Activated CD8-positive, alpha-beta memory T cell treated with anti-CD3 and anti-CD28 coated beads, Interleukin-2, amount 10 ng/mL, durations not matched to agents 7 days and 5 days (primary cell): ENCODE measurements around the gene ZNF335. TPM values are rescaled to one million over a fixed set of nuclear protein-coding genes. Genes with fewer than 3 reads are reported as not detected.

Experiments used
- ATAC-seq: fragments of 150-1000 bp; cut with Tn5 transposase; one replicate; pipeline ENCODE4 v1.10.0; 2021; ENCODE audit warnings: moderate library complexity
- CTCF ChIA-PET: fragments of 350-600 bp; sonication (Branson Sonifier 250); formaldehyde crosslinking; loops from one replicate; lab custom pipeline; 2021; ENCODE audit warnings: antibody characterized with exemption; lab: Charles Lee
- DNase-seq: peaks from one replicate; pipeline ENCODE4 v3.0.0-alpha.2; 2020
- H3K27ac Mint-ChIP-seq: one replicate; pipeline ENCODE4 v1.8.0; 2021; ENCODE audit warnings: mild to moderate bottlenecking, mixed read lengths
- H3K27me3 Mint-ChIP-seq: one replicate; pipeline ENCODE4 v1.8.0; 2021; ENCODE audit warnings: mixed read lengths
- H3K36me3 Mint-ChIP-seq: one replicate; pipeline ENCODE4 v1.8.0; 2021; ENCODE audit warnings: mild to moderate bottlenecking, mixed read lengths
- H3K4me1 Mint-ChIP-seq: one replicate; pipeline ENCODE4 v1.8.0; 2021; ENCODE audit warnings: mixed read lengths
- H3K4me3 Mint-ChIP-seq: one replicate; pipeline ENCODE4 v1.8.0; 2021; ENCODE audit warnings: mild to moderate bottlenecking, moderate library complexity, mixed read lengths
- H3K9me3 Mint-ChIP-seq: one replicate; pipeline ENCODE4 v1.8.0; 2022; ENCODE audit warnings: low read depth, mixed read lengths
- total RNA-seq, 2 experiments: library from RNA; stranded (reverse); gene quantifications; one replicate each; pipeline ENCODE4 v1.2.3, GENCODE V29; 2021

Gene ZNF335
- total RNA-seq, 2 experiments from 2014 or later = 39.4 to 40.6 TPM

GRCh38 chr20:45951925-45952834 is 19.8 kb downstream of the ZNF335 start:
- CTCF ChIA-PET = interaction anchor here (0.7 to 4.0 kb wide), 4 partner anchors 11 to 128 kb away, joined by 3 to 19 read pairs (median 4); no protein-coding TSS in a partner anchor
- no peaks in the 10 kb centered on the region for H3K27me3 Mint-ChIP-seq
- peaks cover under 1% of the 10 kb centered on the region for H3K4me1 Mint-ChIP-seq
- H3K4me3 Mint-ChIP-seq = no peak overlapping the region
- peaks cover 25% of the 10 kb centered on the region for H3K36me3 Mint-ChIP-seq
- DNase-seq (no peak), ATAC-seq (no peak)
- no peaks in the 10 kb centered on the region for H3K9me3 Mint-ChIP-seq
- no peak overlapping the region for H3K27ac Mint-ChIP-seq

- CTCF ChIA-PET = interaction anchor here (0.7 to 3.9 kb wide), 4 partner anchors 12 to 20 kb away, joined by 3 to 10 read pairs (median 3); no protein-coding TSS in a partner anchor
- H3K27ac Mint-ChIP-seq = no peak overlapping the region
- peaks cover 19% of the 10 kb centered on the region for H3K4me1 Mint-ChIP-seq
- H3K4me3 Mint-ChIP-seq = no peak overlapping the region
- DNase-seq = no peak
- H3K36me3 Mint-ChIP-seq = peaks cover 35% of the 10 kb centered on the region
- H3K27me3 Mint-ChIP-seq = no peaks in the 10 kb centered on the region
- no peak for ATAC-seq
- no peaks in the 10 kb centered on the region for H3K9me3 Mint-ChIP-seq
Measured at GRCh38 chr20:45950330-45950646, 21.7 kb downstream of the ZNF335 start.

- CTCF ChIA-PET = interaction anchor here (0.6 to 3.9 kb wide), 6 partner anchors 8 to 50 kb away, joined by 3 to 10 read pairs (median 3); no protein-coding TSS in a partner anchor
- no peaks in the 10 kb centered on the region for H3K9me3 Mint-ChIP-seq
- DNase-seq (no peak), ATAC-seq (no peak)
- H3K27me3 Mint-ChIP-seq = no peaks in the 10 kb centered on the region
- H3K4me3 Mint-ChIP-seq = no peak overlapping the region
- H3K27ac Mint-ChIP-seq = no peak overlapping the region
- H3K4me1 Mint-ChIP-seq = peaks cover 23% of the 10 kb centered on the region
- H3K36me3 Mint-ChIP-seq = peaks cover 41% of the 10 kb centered on the region
Measured at GRCh38 chr20:45949542-45950329, 22.3 kb downstream of the ZNF335 start.

- Mint-ChIP-seq H3K4me1 (peaks cover 31% of the 10 kb centered on the region), H3K27me3 (no peaks in the 10 kb centered on the region), H3K4me3 (no peak overlapping the region), H3K36me3 (peaks cover 48% of the 10 kb centered on the region), H3K27ac (peak overlapping the region; percentile 11), H3K9me3 (no peaks in the 10 kb centered on the region)
- no peak for ATAC-seq
- CTCF ChIA-PET = interaction anchor here (0.6 to 3.9 kb wide), 7 partner anchors 9 to 149 kb away, joined by 3 to 10 read pairs (median 3); no protein-coding TSS in a partner anchor
- DNase-seq = no peak
Measured at GRCh38 chr20:45948742-45949541, 23.1 kb downstream of the ZNF335 start.

GRCh38 chr20:45948261-45948733 is 23.7 kb downstream of the ZNF335 start:
- no peak for DNase-seq
- H3K27me3 Mint-ChIP-seq = no peaks in the 10 kb centered on the region
- CTCF ChIA-PET = interaction anchor here (1.1 to 3.9 kb wide), 3 partner anchors 10 to 148 kb away, joined by 3 to 10 read pairs (median 3); no protein-coding TSS in a partner anchor
- H3K9me3 Mint-ChIP-seq = no peaks in the 10 kb centered on the region
- ATAC-seq = no peak
- H3K4me1 Mint-ChIP-seq = peaks cover 38% of the 10 kb centered on the region
- H3K4me3 Mint-ChIP-seq = no peak overlapping the region
- H3K36me3 Mint-ChIP-seq = peaks cover 50% of the 10 kb centered on the region
- peak overlapping the region; percentile 11 for H3K27ac Mint-ChIP-seq

- no peak for DNase-seq
- peaks cover 55% of the 10 kb centered on the region for H3K36me3 Mint-ChIP-seq
- peaks cover 38% of the 10 kb centered on the region for H3K4me1 Mint-ChIP-seq
- CTCF ChIA-PET = interaction anchor here (0.6 to 3.9 kb wide), 6 partner anchors 13 to 148 kb away, joined by 3 to 10 read pairs (median 4); partner anchors contain the start of gene PCIF1
- no peak for ATAC-seq
- no peak overlapping the region for H3K4me3 Mint-ChIP-seq
- H3K27ac Mint-ChIP-seq = peak overlapping the region; percentile 83
- no peaks in the 10 kb centered on the region for H3K27me3 Mint-ChIP-seq
- H3K9me3 Mint-ChIP-seq = no peaks in the 10 kb centered on the region
Measured at GRCh38 chr20:45947110-45947866, 24.7 kb downstream of the ZNF335 start.

- Mint-ChIP-seq H3K27ac (peak overlapping the region; percentile 83), H3K36me3 (peaks cover 46% of the 10 kb centered on the region), H3K4me3 (no peak overlapping the region), H3K27me3 (no peaks in the 10 kb centered on the region), H3K4me1 (peaks cover 38% of the 10 kb centered on the region), H3K9me3 (no peaks in the 10 kb centered on the region)
- ATAC-seq (peak; percentile 69), DNase-seq (peak; percentile 85)
- CTCF ChIA-PET = interaction anchor here (0.7 to 3.9 kb wide), 7 partner anchors 9 to 147 kb away, joined by 3 to 10 read pairs (median 4); partner anchors contain the start of gene PCIF1
Measured at GRCh38 chr20:45946149-45946970, 25.6 kb downstream of the ZNF335 start.

GRCh38 chr20:45945678-45946148 is 26.3 kb downstream of the ZNF335 start:
- Mint-ChIP-seq H3K27ac (peak overlapping the region; percentile 83), H3K36me3 (peaks cover 45% of the 10 kb centered on the region)

GRCh38 chr20:45944965-45945677 is 26.9 kb downstream of the ZNF335 start:
- peaks cover 45% of the 10 kb centered on the region for H3K36me3 Mint-ChIP-seq
- CTCF ChIA-PET = interaction anchor here (1.0 to 3.1 kb wide), 5 partner anchors 8 to 146 kb away, joined by 3 to 16 read pairs (median 7); partner anchors contain the start of genes PCIF1 and ZNF335

More at GRCh38 chr20:45945678-45946148, 26.3 kb downstream of the ZNF335 start:
- H3K4me1 Mint-ChIP-seq = peaks cover 38% of the 10 kb centered on the region
- CTCF ChIA-PET = interaction anchor here (0.7 to 3.1 kb wide), 6 partner anchors 8 to 147 kb away, joined by 3 to 16 read pairs (median 4); partner anchors contain the start of genes PCIF1 and ZNF335
- peak; percentile 5 for ATAC-seq
- no peaks in the 10 kb centered on the region for H3K27me3 Mint-ChIP-seq
- H3K4me3 Mint-ChIP-seq = no peak overlapping the region
- DNase-seq = no peak
- no peaks in the 10 kb centered on the region for H3K9me3 Mint-ChIP-seq

GRCh38 chr20:45944151-45944964 is 27.6 kb downstream of the ZNF335 start:
- peak overlapping the region; percentile 83 for H3K27ac Mint-ChIP-seq
- H3K9me3 Mint-ChIP-seq = no peaks in the 10 kb centered on the region
- ATAC-seq (peak; percentile 28), DNase-seq (no peak)
- peaks cover 47% of the 10 kb centered on the region for H3K36me3 Mint-ChIP-seq
- no peaks in the 10 kb centered on the region for H3K27me3 Mint-ChIP-seq
- CTCF ChIA-PET = interaction anchor here (1.0 to 3.1 kb wide), 5 partner anchors 9 to 70 kb away, joined by 3 to 16 read pairs (median 4); partner anchors contain the start of genes PCIF1 and ZNF335
- H3K4me3 Mint-ChIP-seq = no peak overlapping the region
- peaks cover 41% of the 10 kb centered on the region for H3K4me1 Mint-ChIP-seq

More at GRCh38 chr20:45944965-45945677, 26.9 kb downstream of the ZNF335 start:
- no peak for ATAC-seq
- H3K27me3 Mint-ChIP-seq = no peaks in the 10 kb centered on the region
- peak overlapping the region; percentile 83 for H3K27ac Mint-ChIP-seq
- no peaks in the 10 kb centered on the region for H3K9me3 Mint-ChIP-seq
- DNase-seq = no peak
- H3K4me3 Mint-ChIP-seq = no peak overlapping the region
- H3K4me1 Mint-ChIP-seq = peaks cover 38% of the 10 kb centered on the region
